ENCODE data around the gene ADIPOR2.

ADIPOR2 gene

GRCh38 chr12:1800401-1801302, 109.8 kb downstream of the ADIPOR2 start:
- DNase-seq = no peak

- no peak for DNase-seq
These were observed 110.6 kb downstream of the ADIPOR2 start for GRCh38 chr12:1801303-1801975.

- no peak for DNase-seq
These were observed 112.9 kb downstream of the ADIPOR2 start for GRCh38 chr12:1803736-1804135.

GRCh38 chr12:1804545-1805332, 113.9 kb downstream of the ADIPOR2 start:
- DNase-seq = peak; percentile 89

GRCh38 chr12:1805441-1806081, 114.7 kb downstream of the ADIPOR2 start:
- no peak for DNase-seq

- DNase-seq = no peak
These were observed 115.6 kb downstream of the ADIPOR2 start for GRCh38 chr12:1806301-1807086.

GRCh38 chr12:1807087-1807860, 116.4 kb downstream of the ADIPOR2 start:
- no peak for DNase-seq

- no peak for DNase-seq
These were observed 117.3 kb downstream of the ADIPOR2 start for GRCh38 chr12:1808036-1808797.

GRCh38 chr12:1808798-1809480, 118.1 kb downstream of the ADIPOR2 start:
- DNase-seq = peak; percentile 23

- DNase-seq = no peak
These were observed 118.8 kb downstream of the ADIPOR2 start for GRCh38 chr12:1809591-1810190.

- no peak for DNase-seq
These were observed 119.5 kb downstream of the ADIPOR2 start for GRCh38 chr12:1810201-1810930.

- DNase-seq = no peak
These were observed 120.0 kb downstream of the ADIPOR2 start for GRCh38 chr12:1810931-1811280.

- DNase-seq = peak; percentile 35
These were observed 120.5 kb downstream of the ADIPOR2 start for GRCh38 chr12:1811281-1811947.

GRCh38 chr12:1811948-1812291, 121.0 kb downstream of the ADIPOR2 start:
- no peak for DNase-seq

GRCh38 chr12:1812650-1813302, 121.9 kb downstream of the ADIPOR2 start:
- DNase-seq = peak; percentile 18

GRCh38 chr12:1814266-1814665, 123.4 kb downstream of the ADIPOR2 start:
- no peak for DNase-seq

- no peak for DNase-seq
These were observed 124.2 kb downstream of the ADIPOR2 start for GRCh38 chr12:1815108-1815507.
